GM12891 (cell line): ENCODE results near the gene PRM3.

ENCODE experiments used
- POLR2A ChIP-seq: IDR thresholded peaks from 2 replicates; pipeline ENCODE4 v1.6.1; 2011; ENCODE audit warnings: low read depth, low read length, control low read depth
- POLR2AphosphoS5 ChIP-seq: IDR thresholded peaks from 2 replicates; pipeline ENCODE4 v1.6.1; 2011; ENCODE audit warnings: low read depth, low read length, control low read depth
- SPI1 ChIP-seq: IDR thresholded peaks from 2 replicates; pipeline ENCODE4 v1.6.1; 2011; ENCODE audit warnings: low read depth, low read length, control low read depth
- TAF1 ChIP-seq: IDR thresholded peaks from 2 replicates; pipeline ENCODE4 v1.6.1; 2011; ENCODE audit warnings: low read depth, low read length, control low read depth

DNA sequence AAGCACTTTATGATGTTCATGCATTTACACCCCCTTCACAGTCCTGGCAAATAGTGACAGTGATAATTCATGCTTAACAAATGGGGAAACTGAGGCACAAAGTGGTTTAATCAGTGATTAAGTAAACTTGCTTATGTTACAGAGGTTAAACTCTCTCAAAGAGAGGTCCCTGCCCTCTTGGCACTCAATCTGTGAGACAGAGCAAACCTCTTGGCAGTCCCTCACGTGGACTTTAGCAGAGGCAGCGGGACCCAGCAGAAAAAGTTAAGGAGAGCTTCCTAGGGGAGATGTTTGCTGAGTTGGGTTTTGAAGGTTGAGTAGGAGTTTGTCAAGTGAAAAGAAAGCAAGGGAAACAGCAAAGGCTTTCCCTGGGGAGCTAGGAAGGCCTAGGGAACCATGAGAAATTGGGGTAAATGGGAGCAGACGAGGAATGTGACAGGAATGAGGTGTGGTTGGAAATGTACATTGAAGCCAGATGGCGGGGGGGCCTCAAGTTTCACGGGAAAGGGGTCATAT lies 28.1 kb downstream of the PRM3 start:
- TF ChIP-seq SPI1 (no peak), POLR2A (no peak), TAF1 (no peak), POLR2AphosphoS5 (no peak)
